ENCODE results near the gene NELL1.

NELL1 gene

DNA sequence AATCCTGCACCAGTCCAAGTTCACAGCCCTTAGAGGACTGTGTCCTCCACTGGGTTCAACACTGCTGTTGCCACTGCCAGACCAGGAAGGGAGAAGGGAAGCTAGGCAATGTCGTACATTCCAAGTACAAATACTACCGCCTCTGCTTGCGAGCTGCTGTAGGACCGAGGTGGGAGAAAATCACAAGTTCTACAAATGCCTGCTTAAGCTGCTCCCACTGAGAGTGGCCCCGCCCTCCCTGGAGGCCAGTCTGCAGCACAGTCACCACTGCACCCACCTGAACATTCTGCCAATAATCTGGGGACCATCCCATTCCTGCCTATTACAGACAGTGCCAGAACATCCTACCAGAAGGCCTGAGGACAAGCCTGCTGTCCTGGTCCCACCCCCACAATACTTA, 816.0 kb downstream of the NELL1 start:
- H3K4me1 ChIP-seq, result no peaks in the 10 kb centered on the region
- no peak overlapping the region for H3K9ac ChIP-seq
- H3K27me3 ChIP-seq, result no peaks in the 10 kb centered on the region
- no peak overlapping the region for H3K4me2 ChIP-seq
- H3K27ac ChIP-seq, result no peak overlapping the region
- H4K20me1 ChIP-seq, result no peaks in the 10 kb centered on the region
- no peaks in the 10 kb centered on the region for H3K9me3 ChIP-seq
- no peak for TF ChIP-seq Cebpa-rat (IDR thresholded peaks at IDR 0.05)
- H3K4me3 ChIP-seq, result no peak overlapping the region
- H3K36me3 ChIP-seq, result no peaks in the 10 kb centered on the region

DNA sequence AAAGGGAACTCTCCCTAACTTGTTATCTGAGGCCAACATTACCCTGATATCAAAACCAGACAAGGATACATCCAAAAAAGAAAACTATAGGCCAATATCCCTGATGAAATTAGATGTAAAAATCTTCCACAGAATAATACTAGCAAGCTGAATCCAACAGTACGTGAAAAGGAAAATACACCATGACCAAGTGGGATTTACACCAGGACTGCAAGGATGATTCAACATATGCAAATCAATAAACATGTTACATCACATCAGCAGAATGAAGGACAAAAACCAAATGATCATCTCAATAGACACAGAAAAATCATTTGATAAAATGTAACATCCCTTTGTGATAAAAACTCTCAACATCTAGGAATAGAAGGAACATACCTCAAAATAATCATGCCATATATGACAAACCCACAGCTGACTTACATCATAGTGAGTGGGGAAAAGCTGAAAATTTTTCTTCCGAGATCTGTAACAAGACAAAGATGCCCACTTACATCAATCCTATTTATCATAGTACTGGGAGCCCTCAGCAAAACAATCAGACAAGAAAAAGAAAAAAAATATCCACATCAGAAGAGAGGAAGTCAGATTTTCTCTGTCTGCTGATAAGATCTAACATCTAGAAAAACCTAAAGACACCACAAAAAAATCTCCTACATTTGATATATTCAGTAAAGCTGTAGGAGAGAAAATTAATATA, 820.2 kb downstream of the NELL1 start:
- H3K9me3 ChIP-seq, result 0 out of 2 replicates have a peak, but pooled peaks cover 5% of the 10 kb centered on the region
- TF ChIP-seq Cebpa-rat (IDR thresholded peaks at IDR 0.05), result no peak
- H3K27me3 ChIP-seq, result no peaks in the 10 kb centered on the region
- no peak overlapping the region for H3K27ac ChIP-seq
- no peaks in the 10 kb centered on the region for H3K36me3 ChIP-seq
- no peak overlapping the region for H3K4me2 ChIP-seq
- H3K4me3 ChIP-seq, result no peak overlapping the region
- no peak overlapping the region for H3K9ac ChIP-seq
- H3K4me1 ChIP-seq, result no peaks in the 10 kb centered on the region
- H4K20me1 ChIP-seq, result no peaks in the 10 kb centered on the region

DNA sequence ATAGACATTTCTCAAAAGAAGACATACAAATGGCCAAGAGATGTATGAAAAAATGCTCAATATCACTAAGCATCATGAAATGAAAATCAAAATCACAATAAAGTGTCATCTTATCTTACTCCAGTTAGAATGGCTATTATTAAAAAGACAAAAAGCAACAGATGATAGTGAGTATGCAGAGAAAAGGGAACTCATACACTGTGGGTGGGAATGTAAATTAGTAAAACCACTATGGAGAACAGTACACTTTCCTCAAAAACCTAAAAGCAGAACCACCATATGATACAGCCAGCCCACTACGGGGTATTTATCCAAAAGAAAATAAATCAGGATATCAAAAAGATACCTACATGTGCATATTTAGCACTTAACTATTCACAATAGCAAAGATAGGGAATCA, 823.5 kb downstream of the NELL1 start:
- no peaks in the 10 kb centered on the region for H3K36me3 ChIP-seq
- TF ChIP-seq Cebpa-rat (IDR thresholded peaks at IDR 0.05), result no peak
- no peak overlapping the region for H3K27ac ChIP-seq
- H3K4me3 ChIP-seq, result no peak overlapping the region
- H3K9ac ChIP-seq, result no peak overlapping the region
- H3K4me2 ChIP-seq, result no peak overlapping the region
- H3K27me3 ChIP-seq, result no peaks in the 10 kb centered on the region
- no peaks in the 10 kb centered on the region for H4K20me1 ChIP-seq
- 0 out of 2 replicates have a peak, but pooled peaks cover 5% of the 10 kb centered on the region for H3K9me3 ChIP-seq
- no peaks in the 10 kb centered on the region for H3K4me1 ChIP-seq

DNA sequence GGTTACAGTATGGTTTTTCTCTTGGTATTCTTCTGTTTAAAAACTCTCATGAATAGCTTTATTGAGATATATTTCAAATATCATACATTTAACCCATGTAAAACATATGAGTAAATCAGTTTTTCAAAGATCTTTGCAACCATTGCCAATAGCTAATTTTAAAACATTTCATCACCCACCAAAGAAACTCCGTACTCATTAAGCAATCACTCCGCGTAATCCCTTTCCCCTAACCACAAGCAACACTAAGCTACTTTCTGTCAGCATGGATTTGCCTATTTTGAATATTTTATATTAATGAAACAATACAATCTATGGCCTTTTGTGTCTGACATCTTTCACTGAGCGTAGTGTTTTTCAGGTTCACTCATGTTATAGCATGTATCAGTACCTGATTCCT, 825.6 kb downstream of the NELL1 start:
- H3K9ac ChIP-seq, result no peak overlapping the region
- no peak for TF ChIP-seq Cebpa-rat (IDR thresholded peaks at IDR 0.05)
- no peaks in the 10 kb centered on the region for H3K36me3 ChIP-seq
- no peak overlapping the region for H3K4me2 ChIP-seq
- H3K4me1 ChIP-seq, result no peaks in the 10 kb centered on the region
- H3K27ac ChIP-seq, result no peak overlapping the region
- no peak overlapping the region for H3K4me3 ChIP-seq
- H4K20me1 ChIP-seq, result no peaks in the 10 kb centered on the region
- H3K9me3 ChIP-seq, result 0 out of 2 replicates have a peak, but pooled peaks cover 5% of the 10 kb centered on the region
- H3K27me3 ChIP-seq, result no peaks in the 10 kb centered on the region

DNA sequence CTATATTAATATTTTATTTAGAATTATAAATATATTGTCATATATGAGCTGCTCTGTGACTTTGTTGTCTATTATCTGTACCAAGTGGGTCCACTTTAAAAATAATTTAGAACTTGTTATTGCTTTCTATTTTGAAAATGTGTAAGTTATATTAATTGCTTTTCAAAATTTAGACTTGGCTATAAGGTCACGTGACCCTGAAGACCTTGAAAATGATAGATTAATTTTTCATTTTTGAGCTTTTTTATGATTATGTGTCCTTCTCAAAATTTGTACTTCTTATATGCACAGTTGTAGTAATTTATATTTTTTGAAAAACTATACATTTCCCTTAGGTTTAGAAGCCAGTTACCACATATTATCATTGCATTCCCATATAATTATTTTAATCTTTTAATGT, 826.5 kb downstream of the NELL1 start:
- Histone ChIP-seq H3K27ac (no peak overlapping the region), H4K20me1 (no peaks in the 10 kb centered on the region), H3K4me2 (no peak overlapping the region), H3K4me3 (no peak overlapping the region), H3K27me3 (no peaks in the 10 kb centered on the region), H3K36me3 (no peaks in the 10 kb centered on the region), H3K4me1 (no peaks in the 10 kb centered on the region), H3K9ac (no peak overlapping the region), H3K9me3 (0 out of 2 replicates have a peak, but pooled peaks cover 2% of the 10 kb centered on the region)
- no peak for TF ChIP-seq Cebpa-rat (IDR thresholded peaks at IDR 0.05)

DNA sequence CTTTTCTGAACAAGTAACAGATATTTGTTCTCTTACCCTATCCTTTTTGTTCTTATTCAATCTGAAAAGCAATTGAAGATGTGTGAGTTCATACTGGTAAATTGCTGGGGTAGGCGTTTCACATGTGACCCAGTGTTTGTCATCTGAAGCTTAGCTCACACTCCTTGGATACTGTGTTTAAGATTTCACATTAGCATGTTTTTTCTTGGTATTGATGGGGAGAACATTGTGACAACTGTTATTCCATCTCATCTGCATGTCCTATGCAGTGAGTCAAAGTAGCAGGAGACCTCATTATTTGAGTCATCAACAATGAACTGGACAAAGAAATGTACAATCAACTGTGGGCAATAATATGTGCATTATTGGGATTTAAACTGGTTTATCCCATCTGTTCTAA, 831.9 kb downstream of the NELL1 start:
- no peak for TF ChIP-seq Cebpa-rat (IDR thresholded peaks at IDR 0.05)
- Histone ChIP-seq H3K4me2 (no peak overlapping the region), H3K27me3 (no peaks in the 10 kb centered on the region), H3K27ac (no peak overlapping the region), H4K20me1 (no peaks in the 10 kb centered on the region), H3K9ac (no peak overlapping the region), H3K4me3 (no peak overlapping the region), H3K36me3 (no peaks in the 10 kb centered on the region), H3K9me3 (no peaks in the 10 kb centered on the region), H3K4me1 (no peaks in the 10 kb centered on the region)

DNA sequence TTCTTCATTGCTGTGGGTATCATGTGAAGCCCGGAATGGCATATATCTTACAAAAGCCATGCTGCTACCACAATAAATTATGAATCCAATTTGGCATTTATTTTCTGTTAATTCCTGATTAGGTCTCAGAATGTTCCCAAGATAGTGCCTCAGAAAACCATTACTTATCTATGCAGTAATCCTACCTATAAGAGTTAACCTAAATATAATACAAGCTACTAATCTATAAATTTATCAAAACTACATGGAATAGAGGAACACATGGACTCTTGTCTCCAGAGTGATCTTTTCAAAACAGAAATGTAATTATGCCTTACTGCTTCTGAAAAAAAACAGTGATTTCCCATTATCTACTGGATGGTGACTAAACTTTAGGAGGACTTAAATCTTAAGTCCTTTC, 835.7 kb downstream of the NELL1 start:
- Histone ChIP-seq H3K4me2 (no peak overlapping the region), H3K27ac (no peak overlapping the region), H3K4me3 (no peak overlapping the region), H3K36me3 (no peaks in the 10 kb centered on the region), H4K20me1 (no peaks in the 10 kb centered on the region), H3K4me1 (no peaks in the 10 kb centered on the region), H3K9ac (no peak overlapping the region), H3K27me3 (no peaks in the 10 kb centered on the region), H3K9me3 (no peaks in the 10 kb centered on the region)
- no peak for TF ChIP-seq Cebpa-rat (IDR thresholded peaks at IDR 0.05)

DNA sequence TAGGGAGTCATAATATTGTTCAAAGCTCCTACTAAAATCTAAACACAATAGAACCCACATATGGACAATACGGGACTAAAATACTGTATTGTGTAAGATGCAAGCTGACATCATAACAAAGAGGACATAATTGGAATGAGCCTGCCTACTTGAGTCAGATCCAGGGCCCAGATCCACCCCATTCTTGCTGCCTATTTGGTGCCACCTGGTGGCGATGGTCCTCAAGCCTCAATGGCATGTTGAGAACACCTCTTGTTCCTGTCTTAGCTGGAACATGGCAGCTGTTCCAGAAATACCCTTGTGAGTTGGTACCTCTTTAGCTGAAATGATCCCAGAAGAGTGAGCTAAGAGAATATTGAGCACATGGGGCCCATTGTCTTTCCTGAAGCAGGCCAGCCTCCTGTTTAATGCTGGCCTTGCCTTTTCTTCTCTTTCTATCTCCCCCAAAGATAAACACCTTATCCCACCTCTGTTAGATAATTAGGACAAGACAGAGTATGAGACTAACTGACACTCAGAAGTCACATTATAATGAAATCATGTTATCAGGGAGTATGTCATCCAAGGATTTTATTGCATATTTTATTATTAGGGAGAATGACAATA, 842.6 kb downstream of the NELL1 start:
- Histone ChIP-seq H3K4me2 (no peak overlapping the region), H3K27me3 (no peaks in the 10 kb centered on the region), H4K20me1 (no peaks in the 10 kb centered on the region), H3K36me3 (no peaks in the 10 kb centered on the region), H3K27ac (no peak overlapping the region), H3K9ac (no peak overlapping the region), H3K4me1 (no peaks in the 10 kb centered on the region), H3K9me3 (no peaks in the 10 kb centered on the region), H3K4me3 (no peak overlapping the region)
- no peak for TF ChIP-seq Cebpa-rat (IDR thresholded peaks at IDR 0.05)

DNA sequence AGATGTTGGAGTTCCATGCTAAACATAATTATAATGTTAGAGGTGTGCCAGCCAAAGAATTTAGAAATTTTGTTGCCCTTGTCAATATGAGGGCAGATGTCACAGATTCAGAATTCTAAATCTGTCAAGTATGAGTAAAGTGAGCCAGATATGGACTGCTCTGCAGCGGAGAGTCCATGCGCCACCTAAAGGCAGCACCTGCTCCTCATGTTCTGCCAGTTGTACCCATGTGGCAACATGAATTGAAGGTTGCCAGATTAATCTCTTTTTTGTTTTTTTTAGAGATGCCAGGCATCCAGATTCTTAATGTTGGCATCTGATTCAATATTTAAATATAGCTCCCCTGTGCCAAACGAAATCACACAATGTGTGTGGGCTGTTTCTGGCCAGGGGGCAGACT, 844.9 kb downstream of the NELL1 start:
- Histone ChIP-seq H3K9me3 (no peaks in the 10 kb centered on the region), H3K27me3 (no peaks in the 10 kb centered on the region), H3K4me2 (no peak overlapping the region), H4K20me1 (no peaks in the 10 kb centered on the region), H3K36me3 (no peaks in the 10 kb centered on the region), H3K27ac (no peak overlapping the region), H3K9ac (no peak overlapping the region), H3K4me1 (no peaks in the 10 kb centered on the region), H3K4me3 (no peak overlapping the region)
- TF ChIP-seq Cebpa-rat (IDR thresholded peaks at IDR 0.05), result no peak

DNA sequence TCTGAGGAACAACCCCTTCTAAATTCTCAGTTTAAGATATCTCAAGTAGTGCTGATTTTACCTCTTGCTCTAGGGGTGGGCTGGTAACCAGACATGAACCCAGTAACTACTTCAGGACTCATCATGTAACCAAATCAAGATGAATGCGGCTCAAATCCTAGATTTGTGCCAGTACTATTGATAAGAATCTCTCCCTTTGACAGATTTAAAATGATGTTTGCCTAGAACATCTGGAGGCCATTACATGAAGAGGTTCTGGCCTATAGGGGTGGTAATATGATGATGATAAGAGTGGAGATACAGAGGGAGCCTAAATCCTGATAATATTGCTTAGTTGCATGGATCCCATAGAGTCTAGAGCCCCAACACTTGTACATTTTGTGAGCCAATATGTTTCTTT, 850.9 kb downstream of the NELL1 start:
- Histone ChIP-seq H3K27me3 (no peaks in the 10 kb centered on the region), H3K9me3 (no peaks in the 10 kb centered on the region), H3K27ac (no peak overlapping the region), H3K36me3 (no peaks in the 10 kb centered on the region), H3K4me3 (no peak overlapping the region), H4K20me1 (no peaks in the 10 kb centered on the region), H3K4me1 (no peaks in the 10 kb centered on the region), H3K4me2 (no peak overlapping the region), H3K9ac (no peak overlapping the region)
- no peak for TF ChIP-seq Cebpa-rat (IDR thresholded peaks at IDR 0.05)
